Mesothelial cell of epicardium (in vitro differentiated cells): ENCODE measurements around the gene DYNC1LI1. TPM values are rescaled to one million over a fixed set of nuclear protein-coding genes. Genes with fewer than 3 reads are reported as not detected.
A peak's percentile ranks its signal among the peaks of the same experiment; 100 is the strongest.

Experiments used
- DNase-seq, 2 experiments: peaks; one replicate each; pipeline ENCODE4 v3.0.0; 2021; ENCODE audit warnings: low spot score in 2 of 2; ENCODE audit not compliant: unreplicated experiment in 2 of 2
- H3K27ac Mint-ChIP-seq: 2 replicates; pipeline ENCODE4 v1.8.0; 2021; ENCODE audit warnings: mixed read lengths
- H3K27me3 Mint-ChIP-seq: 2 replicates; pipeline ENCODE4 v1.8.0; 2021; ENCODE audit warnings: low read depth, mixed read lengths
- H3K36me3 Mint-ChIP-seq: 2 replicates; pipeline ENCODE4 v1.8.0; 2021; ENCODE audit warnings: mixed read lengths
- H3K4me1 Mint-ChIP-seq: 2 replicates; pipeline ENCODE4 v1.8.0; 2021; ENCODE audit warnings: mixed read lengths
- H3K4me3 Mint-ChIP-seq: 2 replicates; pipeline ENCODE4 v1.8.0; 2021; ENCODE audit warnings: mild to moderate bottlenecking, moderate library complexity, mixed read lengths
- H3K9me3 Mint-ChIP-seq: 2 replicates; pipeline ENCODE4 v1.8.0; 2021; ENCODE audit warnings: mixed read lengths
- CTCF ChIP-seq: fragments of 200-600 bp; sonication (generic); IDR thresholded peaks from one replicate; pipeline ENCODE4 v1.5.0; 2021; ENCODE audit warnings: antibody characterized with exemption; ENCODE audit not compliant: unreplicated experiment
- total RNA-seq: library from RNA; stranded (reverse); gene quantifications from 3 replicates; pipeline ENCODE4 v1.2.1, GENCODE V29; 2021

Gene DYNC1LI1
- total RNA-seq, 1 donor from 2014 or later, result 22.3 TPM

- TF ChIP-seq CTCF, result no peak
- peaks cover 5% of the 10 kb centered on the region for H3K9me3 Mint-ChIP-seq
- peaks cover 8% of the 10 kb centered on the region for H3K36me3 Mint-ChIP-seq
- peak overlapping the region; percentile 50 for H3K27ac Mint-ChIP-seq
- H3K27me3 Mint-ChIP-seq, result no peaks in the 10 kb centered on the region
- no peak for DNase-seq
- H3K4me3 Mint-ChIP-seq, result no peak overlapping the region
- H3K4me1 Mint-ChIP-seq, result peaks cover 39% of the 10 kb centered on the region
Observed at GRCh38 chr3:32498252-32498651, 72.4 kb downstream of the DYNC1LI1 start.

GRCh38 chr3:32495609-32496008 lies 75.0 kb downstream of the DYNC1LI1 start:
- TF ChIP-seq CTCF, result no peak
- Mint-ChIP-seq H3K27me3 (no peaks in the 10 kb centered on the region), H3K4me3 (no peak overlapping the region), H3K36me3 (peaks cover 8% of the 10 kb centered on the region), H3K27ac (no peak overlapping the region), H3K4me1 (peaks cover 23% of the 10 kb centered on the region), H3K9me3 (peaks cover 5% of the 10 kb centered on the region)
- DNase-seq, result no peak

GRCh38 chr3:32495085-32495484 lies 75.6 kb downstream of the DYNC1LI1 start:
- H3K36me3 Mint-ChIP-seq, result peaks cover 8% of the 10 kb centered on the region

GRCh38 chr3:32493437-32494414 lies 76.9 kb downstream of the DYNC1LI1 start:
- Mint-ChIP-seq H3K27me3 (no peaks in the 10 kb centered on the region), H3K4me3 (no peak overlapping the region), H3K9me3 (peaks cover 5% of the 10 kb centered on the region), H3K36me3 (peaks cover 8% of the 10 kb centered on the region), H3K4me1 (peaks cover 8% of the 10 kb centered on the region), H3K27ac (no peak overlapping the region)
- no peak for DNase-seq
- no peak for TF ChIP-seq CTCF

More at GRCh38 chr3:32495085-32495484, 75.6 kb downstream of the DYNC1LI1 start:
- H3K9me3 Mint-ChIP-seq, result peaks cover 5% of the 10 kb centered on the region
- H3K27ac Mint-ChIP-seq, result no peak overlapping the region
- no peak for TF ChIP-seq CTCF
- H3K4me1 Mint-ChIP-seq, result peaks cover 17% of the 10 kb centered on the region
- DNase-seq, result no peak
- H3K27me3 Mint-ChIP-seq, result no peaks in the 10 kb centered on the region
- no peak overlapping the region for H3K4me3 Mint-ChIP-seq

- no peaks in the 10 kb centered on the region for H3K27me3 Mint-ChIP-seq
- H3K9me3 Mint-ChIP-seq, result peaks cover 5% of the 10 kb centered on the region
- no peak for TF ChIP-seq CTCF
- peaks cover 10% of the 10 kb centered on the region for H3K4me1 Mint-ChIP-seq
- H3K36me3 Mint-ChIP-seq, result peaks cover 8% of the 10 kb centered on the region
- no peak overlapping the region for H3K4me3 Mint-ChIP-seq
- DNase-seq, result no peak
- H3K27ac Mint-ChIP-seq, result no peak overlapping the region
Observed at GRCh38 chr3:32492684-32493436, 77.8 kb downstream of the DYNC1LI1 start.
